ENCODE measurements around the gene MAP1LC3B2. TPM values are rescaled to one million over a fixed set of nuclear protein-coding genes. Genes with fewer than 3 reads are reported as not detected.

MAP1LC3B2 gene
- total and polyA plus RNA-seq, 2 of the 13 experiments (the other 11 are each of a cell fraction or from before 2014, with no cell fraction given), result 0.60 to 2.2 TPM

- DNase-seq (ENCODE audit: low spot score) (no peak), ATAC-seq (no peak), FAIRE-seq (no peak)
- no peak overlapping the region for H3K4me2 ChIP-seq (ENCODE audit: low read depth, low read length)
- H2AFZ ChIP-seq (ENCODE audit: low read length), result no peak overlapping the region
- H4K20me1 ChIP-seq (ENCODE audit: insufficient read depth, low read length), result no peaks in the 10 kb centered on the region
- CTCF ChIA-PET (ENCODE audit: low intra/inter-chr PET ratio, low total read pairs), result no interaction called here
- no peak overlapping the region for H3K27ac ChIP-seq (ENCODE audit: extremely low read length, insufficient read depth, low read length)
- TF ChIP-seq MIXL1 (CRISPR knock-in tag; IDR thresholded peaks at IDR 0.05) (no peak), DDIT3 (CRISPR knock-in tag; IDR thresholded peaks at IDR 0.05) (no peak), ZNF616 (CRISPR knock-in tag; IDR thresholded peaks at IDR 0.05; ENCODE audit: low read depth) (no peak), ZNF746 (CRISPR knock-in tag; IDR thresholded peaks at IDR 0.05) (no peak), RBFOX2 (IDR thresholded peaks at IDR 0.05; ENCODE audit: low read depth, low read length) (no peak), PATZ1 (CRISPR knock-in tag; IDR thresholded peaks at IDR 0.05) (no peak), EP300 (IDR thresholded peaks at IDR 0.05; ENCODE audit: low read depth in 2 of 2, low read length in 2 of 2) (no peak), EP300 (CRISPR knock-in tag; IDR thresholded peaks at IDR 0.05; ENCODE audit: borderline replicate concordance) (no peak), ZNF609 (CRISPR knock-in tag; IDR thresholded peaks at IDR 0.05; ENCODE audit: borderline replicate concordance) (no peak), ZEB1 (IDR thresholded peaks at IDR 0.05; ENCODE audit: insufficient replicate concordance, low read depth) (no peak)
- TF ChIP-seq, protein P1, sequence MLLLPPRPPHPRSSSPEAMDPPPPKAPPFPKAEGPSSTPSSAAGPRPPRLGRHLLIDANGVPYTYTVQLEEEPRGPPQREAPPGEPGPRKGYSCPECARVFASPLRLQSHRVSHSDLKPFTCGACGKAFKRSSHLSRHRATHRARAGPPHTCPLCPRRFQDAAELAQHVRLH (CRISPR knock-in tag; IDR thresholded peaks at IDR 0.05; ENCODE audit: borderline replicate concordance, low read depth), result no peak
- TF ChIP-seq, protein P2, sequence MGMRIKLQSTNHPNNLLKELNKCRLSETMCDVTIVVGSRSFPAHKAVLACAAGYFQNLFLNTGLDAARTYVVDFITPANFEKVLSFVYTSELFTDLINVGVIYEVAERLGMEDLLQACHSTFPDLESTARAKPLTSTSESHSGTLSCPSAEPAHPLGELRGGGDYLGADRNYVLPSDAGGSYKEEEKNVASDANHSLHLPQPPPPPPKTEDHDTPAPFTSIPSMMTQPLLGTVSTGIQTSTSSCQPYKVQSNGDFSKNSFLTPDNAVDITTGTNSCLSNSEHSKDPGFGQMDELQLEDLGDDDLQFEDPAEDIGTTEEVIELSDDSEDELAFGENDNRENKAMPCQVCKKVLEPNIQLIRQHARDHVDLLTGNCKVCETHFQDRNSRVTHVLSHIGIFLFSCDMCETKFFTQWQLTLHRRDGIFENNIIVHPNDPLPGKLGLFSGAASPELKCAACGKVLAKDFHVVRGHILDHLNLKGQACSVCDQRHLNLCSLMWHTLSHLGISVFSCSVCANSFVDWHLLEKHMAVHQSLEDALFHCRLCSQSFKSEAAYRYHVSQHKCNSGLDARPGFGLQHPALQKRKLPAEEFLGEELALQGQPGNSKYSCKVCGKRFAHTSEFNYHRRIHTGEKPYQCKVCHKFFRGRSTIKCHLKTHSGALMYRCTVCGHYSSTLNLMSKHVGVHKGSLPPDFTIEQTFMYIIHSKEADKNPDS (CRISPR knock-in tag; IDR thresholded peaks at IDR 0.05), result no peak
- H3K9me3 ChIP-seq (ENCODE audit: low read length), result no peaks in the 10 kb centered on the region
- no peak overlapping the region for H3K9ac ChIP-seq (ENCODE audit: insufficient read depth, low read depth, low read length)
- no peaks in the 10 kb centered on the region for H3K79me2 ChIP-seq (ENCODE audit: insufficient read depth, low read length)
- H3K4me3 ChIP-seq (replicated peaks in 1 of 3; ENCODE audit: insufficient read depth in 1 of 3, low read depth in 2 of 3, low read length in 3 of 3), result no peak overlapping the region
- H3K36me3 ChIP-seq (replicated peaks in 1 of 2; ENCODE audit: control insufficient read depth in 1 of 2, insufficient read depth in 2 of 2, low read length in 2 of 2), result no peaks in the 10 kb centered on the region
- intact Hi-C loops (cut with micrococcal nuclease; ENCODE audit: unreplicated experiment) (no loop called here), in situ Hi-C loops (cut with HindIII; ENCODE audit: extremely low pct_ligation_motif_present, low pct_unique_long_range_greater_than_20kb) (no loop called here)
- peaks cover 23% of the 10 kb centered on the region for H3K4me1 ChIP-seq (ENCODE audit: insufficient read depth, low read length)
- peaks cover 8 to 58% of the 10 kb centered on the region in 2 experiments; a peak in 4 of 5 replicates for H3K27me3 ChIP-seq (ENCODE audit: control insufficient read depth in 1 of 2, insufficient read depth in 2 of 2, low read length in 2 of 2)
- POLR2A ChIA-PET, result no interaction called here
- no TSS peak for BruUV-seq (replicated peaks)
- WGBS (ENCODE audit: low lambda C conversion rate), result 33% methylated on average over 3 of the region's 4 CpGs
Observed at GRCh38 chr12:116532428-116532827, 26.8 kb upstream of the MAP1LC3B2 start.
